H1 (cell line): ENCODE results near the gene SLC4A8. TPM values are rescaled to one million over a fixed set of nuclear protein-coding genes. Genes with fewer than 3 reads are reported as not detected.

Source experiments
- CTCF ChIA-PET: fragments of 300-600 bp; sonication (Branson Sonifier 250); formaldehyde crosslinking; loops from one replicate; lab custom pipeline; 2021; ENCODE audit not compliant: partially characterized antibody; lab: Charles Lee
- POLR2A ChIA-PET: fragments of 300-600 bp; sonication (Branson Sonifier 250); formaldehyde crosslinking; loops from one replicate; lab custom pipeline; 2021; ENCODE audit warnings: inconsistent platforms; ENCODE audit not compliant: partially characterized antibody; lab: Charles Lee
- DNase-seq, 2 experiments: peaks; one replicate each; pipeline versions ENCODE4 v3.0.0 to v3.0.0-alpha.2; 2010 to 2022; ENCODE audit warnings: low spot score in 2 of 2, low read depth in 1 of 2, mixed read lengths in 1 of 2
- FAIRE-seq: peaks from 2 replicates; lab custom pipeline; 2011; peaks lifted over from hg19 to GRCh38; lab: Jason Lieb, UNC
- H2AFZ ChIP-seq: 2 replicates; pipeline ENCODE4 v1.8.1; 2012; ENCODE audit warnings: low read length, inconsistent platforms
- H2AK5ac ChIP-seq: 2 replicates; pipeline ENCODE4 v1.6.1; 2013; ENCODE audit warnings: low read depth, low read length
- H2BK120ac ChIP-seq: replicated peaks from 2 replicates; pipeline ENCODE3; 2013; ENCODE audit warnings: low read depth, low read length, inconsistent platforms
- H2BK12ac ChIP-seq: 2 replicates; pipeline ENCODE4 v1.6.1; 2013; ENCODE audit warnings: low read depth, low read length
- H2BK15ac ChIP-seq: 2 replicates; pipeline ENCODE4 v1.6.1; 2013; ENCODE audit warnings: low read length
- H2BK20ac ChIP-seq: 2 replicates; pipeline ENCODE4 v1.6.1; 2013; ENCODE audit warnings: low read length
- H2BK5ac ChIP-seq: 2 replicates; pipeline ENCODE4 v1.6.1; 2013; ENCODE audit warnings: low read depth, low read length
- H3K14ac ChIP-seq: 2 replicates; pipeline ENCODE4 v1.6.1; 2013; ENCODE audit warnings: inconsistent platforms; ENCODE audit not compliant: insufficient read length
- H3K18ac ChIP-seq: 2 replicates; pipeline ENCODE4 v1.6.1; 2013; ENCODE audit warnings: low read length; ENCODE audit errors: extremely low read depth
- H3K23ac ChIP-seq: 2 replicates; pipeline ENCODE4 v1.6.1; 2013; ENCODE audit warnings: inconsistent platforms; ENCODE audit not compliant: insufficient read length
- H3K23me2 ChIP-seq: 2 replicates; pipeline ENCODE4 v1.6.1; 2013; ENCODE audit warnings: low read depth, low read length
- H3K27ac ChIP-seq: 2 replicates; pipeline ENCODE4 v1.6.1; 2011; ENCODE audit warnings: low read depth, low read length, inconsistent platforms
- H3K27me3 ChIP-seq, 4 experiments: replicated peaks in 1 of 4; 1 replicate in 1 of 4; 2 replicates in 3 of 4; pipeline versions ENCODE4 v1.6.1 to v1.8.1; 2011 to 2013; ENCODE audit warnings: low read length in 3 of 4, mild to moderate bottlenecking in 3 of 4, inconsistent platforms in 2 of 4, mixed read lengths in 2 of 4, moderate library complexity in 1 of 4; ENCODE audit not compliant: control insufficient read depth in 3 of 4, insufficient read depth in 3 of 4; ENCODE audit errors: extremely low read depth in 1 of 4
- H3K36me3 ChIP-seq, 4 experiments: 2 replicates each; pipeline versions ENCODE4 v1.6.1 to v1.8.1; 2011 to 2013; ENCODE audit warnings: mild to moderate bottlenecking in 4 of 4, low read length in 3 of 4, moderate library complexity in 2 of 4, control low read depth in 1 of 4, inconsistent platforms in 1 of 4; ENCODE audit not compliant: insufficient read depth in 4 of 4, control insufficient read depth in 2 of 4
- H3K4ac ChIP-seq: replicated peaks from 2 replicates; pipeline ENCODE3; 2013; ENCODE audit warnings: low read length, low read depth, mixed read lengths, inconsistent platforms; ENCODE audit not compliant: insufficient read length
- H3K4me1 ChIP-seq, 4 experiments: replicated peaks in 1 of 4; 1 replicate in 1 of 4; 2 replicates in 3 of 4; pipeline versions ENCODE4 v1.6.1 to v1.8.1; 2011 to 2013; ENCODE audit warnings: low read length in 3 of 4, inconsistent platforms in 2 of 4, mixed read lengths in 1 of 4; ENCODE audit not compliant: insufficient read depth in 4 of 4, control insufficient read depth in 3 of 4
- H3K4me2 ChIP-seq, 2 experiments: 2 replicates each; pipeline versions ENCODE4 v1.6.1 to v1.8.1; 2011 to 2013; ENCODE audit warnings: low read depth in 2 of 2, low read length in 2 of 2, control low read depth in 1 of 2, inconsistent platforms in 1 of 2, mild to moderate bottlenecking in 1 of 2; ENCODE audit not compliant: insufficient read depth in 1 of 2
- H3K4me3 ChIP-seq, 4 experiments: fragments of 200-600, 300-600 bp in 1 of 4; sonication (generic), shearing (Covaris generic), sonication (Bioruptor Twin) in 1 of 4; 2 replicates each; pipeline versions ENCODE4 v1.5.1 to v1.8.1; 2011 to 2016; ENCODE audit warnings: low read length in 4 of 4, low read depth in 3 of 4, control low read depth in 2 of 4, inconsistent platforms in 2 of 4, mild to moderate bottlenecking in 2 of 4, mixed read lengths in 1 of 4, moderate library complexity in 1 of 4; ENCODE audit not compliant: insufficient read depth in 2 of 4; ENCODE audit errors: extremely low read depth in 1 of 4
- H3K56ac ChIP-seq: replicated peaks from 2 replicates; pipeline ENCODE3; 2013; ENCODE audit warnings: low read depth, mild to moderate bottlenecking, mixed read lengths, low read length, inconsistent platforms; ENCODE audit not compliant: insufficient read length
- H3K79me1 ChIP-seq: 2 replicates; pipeline ENCODE4 v1.6.1; 2013; ENCODE audit warnings: low read depth, low read length, control low read depth
- H3K79me2 ChIP-seq, 2 experiments: 2 replicates each; pipeline versions ENCODE4 v1.6.1 to v1.8.1; 2012 to 2013; ENCODE audit warnings: low read length in 2 of 2, mild to moderate bottlenecking in 2 of 2, inconsistent platforms in 1 of 2; ENCODE audit not compliant: insufficient read depth in 2 of 2, control insufficient read depth in 1 of 2
- H3K9ac ChIP-seq, 4 experiments: replicated peaks in 1 of 4; 1 replicate in 1 of 4; 2 replicates in 3 of 4; pipeline versions ENCODE4 v1.6.1 to v1.8.1; 2011 to 2013; ENCODE audit warnings: low read depth in 3 of 4, low read length in 3 of 4, control low read depth in 2 of 4, mild to moderate bottlenecking in 2 of 4, moderate library complexity in 2 of 4, inconsistent platforms in 1 of 4; ENCODE audit errors: extremely low read depth in 1 of 4
- H3K9me3 ChIP-seq, 2 experiments: 2 replicates each; pipeline versions ENCODE4 v1.6.1 to v1.8.1; 2012 to 2013; ENCODE audit warnings: mild to moderate bottlenecking in 2 of 2, moderate library complexity in 2 of 2, control low read depth in 1 of 2, inconsistent platforms in 1 of 2, low read depth in 1 of 2, low read length in 1 of 2, mixed read lengths in 1 of 2; ENCODE audit not compliant: insufficient read depth in 2 of 2
- H4K20me1 ChIP-seq, 2 experiments: replicated peaks in 1 of 2; 2 replicates each; pipeline versions ENCODE3 to v1.8.1; 2011 to 2013; ENCODE audit warnings: inconsistent platforms in 2 of 2, low read length in 2 of 2, mild to moderate bottlenecking in 1 of 2; ENCODE audit not compliant: insufficient read depth in 2 of 2, control insufficient read depth in 1 of 2
- H4K5ac ChIP-seq: 2 replicates; pipeline ENCODE4 v1.6.1; 2013; ENCODE audit warnings: low read length, low read depth, mixed read lengths, inconsistent platforms; ENCODE audit not compliant: insufficient read length
- H4K8ac ChIP-seq: 2 replicates; pipeline ENCODE4 v1.8.0; 2013; ENCODE audit warnings: mild to moderate bottlenecking, moderate library complexity, low read length, inconsistent platforms; ENCODE audit not compliant: insufficient read depth; ENCODE audit errors: extremely low read depth
- H4K91ac ChIP-seq: replicated peaks from 2 replicates; pipeline ENCODE3; 2013; ENCODE audit warnings: low read length, mixed read lengths, inconsistent platforms; ENCODE audit not compliant: insufficient read length
- BCL11A ChIP-seq, 2 experiments: IDR thresholded peaks; one replicate each; pipeline ENCODE4 v1.6.1; 2011; ENCODE audit warnings: low read depth in 2 of 2, low read length in 2 of 2, mild to moderate bottlenecking in 2 of 2
- CHD2 ChIP-seq: IDR thresholded peaks from 2 replicates; pipeline ENCODE4 v1.6.1; 2012; ENCODE audit warnings: low read length, improper control_type of control experiment
- E2F6 ChIP-seq: IDR thresholded peaks from 2 replicates; pipeline ENCODE4 v1.6.1; 2012; ENCODE audit warnings: inconsistent platforms
- EP300 ChIP-seq, 2 experiments: IDR thresholded peaks; 1 replicate in 1 of 2; 2 replicates in 1 of 2; pipeline ENCODE4 v1.6.1; 2011 to 2012; ENCODE audit warnings: low read depth in 2 of 2, low read length in 2 of 2, mild to moderate bottlenecking in 2 of 2, borderline replicate concordance in 1 of 2, inconsistent platforms in 1 of 2, moderate library complexity in 1 of 2
- HDAC6 ChIP-seq: IDR thresholded peaks from one replicate; pipeline ENCODE4 v1.7.1; 2012; ENCODE audit warnings: low read depth, mild to moderate bottlenecking, inconsistent platforms, low read length, moderate library complexity
- NRF1 ChIP-seq: IDR thresholded peaks from 2 replicates; pipeline ENCODE4 v1.6.1; 2011; ENCODE audit warnings: mild to moderate bottlenecking, low read depth, low read length, improper control_type of control experiment
- SIX5 ChIP-seq: IDR thresholded peaks from 2 replicates; pipeline ENCODE4 v1.6.1; 2011; ENCODE audit warnings: mild to moderate bottlenecking, low read depth, low read length
- SRF ChIP-seq: IDR thresholded peaks from 2 replicates; pipeline ENCODE4 v1.6.1; 2011; ENCODE audit warnings: mild to moderate bottlenecking, low read depth, low read length, moderate library complexity
- SUZ12 ChIP-seq: fragments of 200-600 bp; sonication (generic); IDR thresholded peaks from 2 replicates; pipeline ENCODE4 v1.6.1; 2012; ENCODE audit warnings: mild to moderate bottlenecking, inconsistent platforms, low read length, moderate library complexity, mixed read lengths
- ZNF274 ChIP-seq: IDR thresholded peaks from 2 replicates; pipeline ENCODE4 v1.7.0; 2012; ENCODE audit warnings: low read length, borderline replicate concordance; ENCODE audit errors: extremely low read depth
- WGBS, 2 experiments: shearing (Covaris generic) in 1 of 2; methylation state at CpG; one replicate each; pipeline versions ENCODE4 v1.1.6 to v1.1.7; 2013 to 2015; ENCODE audit warnings: low lambda C conversion rate in 2 of 2, mixed read lengths in 2 of 2, inconsistent platforms in 1 of 2, low coverage in 1 of 2, missing lambda C conversion rate in 1 of 2; ENCODE audit not compliant: insufficient replicate concordance in 2 of 2, insufficient coverage in 1 of 2, insufficient read length in 1 of 2; ENCODE audit errors: extremely low coverage in 1 of 2, missing lambda C conversion rate in 1 of 2; 5-methylcytosine and 5-hydroxymethylcytosine counted together
- polyA plus RNA-seq, 7 experiments: library from polyadenylated mRNA; depleted of rRNA in 3 of 7; stranded (reverse) in 5 of 7; unstranded in 2 of 7; fragments of >200 nt in 5 of 7; fragments of 200-250 nt in 2 of 7; gene quantifications; 1 replicate in 5 of 7; 2 replicates in 1 of 7; 4 replicates in 1 of 7; pipeline versions ENCODE4 v1.2.1 to v1.2.3, GENCODE V29; 2011 to 2013; ENCODE audit warnings: missing spikeins in 2 of 7, mixed read lengths in 2 of 7
- total RNA-seq: library from RNA; stranded (reverse); fragmentation: NEBNext Ultra II Directional; extraction: Animal tissue kit (Norgen Biotek cat#: 25700); gene quantifications from 2 replicates; pipeline ENCODE4 v1.2.1, GENCODE V29; 2021
- TF ChIP-seq, protein P1 (sequence below), 3 experiments: IDR thresholded peaks; 1 replicate in 2 of 3; 2 replicates in 1 of 3; pipeline versions ENCODE4 v1.5.1 to v1.6.1; 2011; ENCODE audit warnings: low read length in 3 of 3, mild to moderate bottlenecking in 3 of 3, inconsistent platforms in 2 of 3, low read depth in 1 of 3, moderate library complexity in 1 of 3; ENCODE audit not compliant: insufficient read depth in 1 of 3; ENCODE audit errors: control extremely low read depth in 1 of 3

SLC4A8 gene
- total and polyA plus RNA-seq, 2 of the 8 experiments (the other 6 are each of a cell fraction or from before 2014, with no cell fraction given), result 11.2 to 13.4 TPM

DNA sequence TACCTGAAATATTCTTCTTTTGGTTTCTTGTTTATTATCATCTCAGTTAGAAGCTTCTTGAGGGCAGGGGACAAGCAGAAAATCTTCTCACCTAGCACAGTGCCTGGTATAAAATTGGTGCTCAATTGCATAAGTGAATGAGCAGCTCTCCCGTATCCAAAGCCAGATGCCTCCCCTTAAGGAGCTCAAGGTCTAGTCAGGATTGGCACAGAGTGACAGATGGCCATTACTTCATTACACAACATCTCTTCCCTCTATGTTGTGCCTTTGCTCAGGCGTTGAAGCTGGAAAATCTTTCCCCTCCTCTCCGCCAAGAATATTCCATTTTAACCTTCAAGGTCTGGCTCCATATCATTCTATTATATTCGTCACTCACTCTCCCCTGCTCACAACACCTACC lies 3.6 kb downstream of the SLC4A8 start:
- Histone ChIP-seq H2AFZ (no peak overlapping the region), H2BK120ac (no peak overlapping the region), H3K23me2 (peaks cover 3% of the 10 kb centered on the region; the same call in 1 of the 2 replicates), H4K8ac (no peak overlapping the region), H3K27me3 (no peaks in the 10 kb centered on the region), H3K4ac (no peak overlapping the region), H2BK12ac (no peak overlapping the region), H2BK15ac (no peak overlapping the region), H3K79me1 (no peaks in the 10 kb centered on the region), H3K23ac (no peak overlapping the region), H2BK5ac (no peak overlapping the region), H4K20me1 (no peaks in the 10 kb centered on the region), H3K4me1 (peaks cover 0 to 8% (median 3%) of the 10 kb centered on the region in 4 experiments; a peak in 2 of 7 replicates), H3K14ac (no peak overlapping the region), H3K9ac (no peak overlapping the region), H4K5ac (no peak overlapping the region), H3K4me2 (no peak overlapping the region), H3K36me3 (no peaks in the 10 kb centered on the region), H3K9me3 (no peaks in the 10 kb centered on the region), H3K27ac (no peak overlapping the region), H3K79me2 (peaks cover 0 to 5% of the 10 kb centered on the region in 2 experiments; a peak in 1 of 4 replicates), H3K18ac (no peak overlapping the region), H3K4me3 (no peak overlapping the region), H4K91ac (no peak overlapping the region), H3K56ac (no peak overlapping the region), H2BK20ac (no peak overlapping the region), H2AK5ac (no peak overlapping the region)
- DNase-seq (no peak), FAIRE-seq (no peak)
- ChIA-PET CTCF (interaction anchor here (0.8 to 3.5 kb wide), 8 partner anchors 9 to 385 kb away, joined by 3 to 16 read pairs (median 6); no protein-coding TSS in a partner anchor), POLR2A (no interaction called here)
- 84% methylated on average over 4 of the region's 4 CpGs; no CpG with 5 or more reads in 1 of the 2 experiments for WGBS, 2 experiments
- TF ChIP-seq ZNF274 (no peak), SUZ12 (no peak), SIX5 (no peak), CHD2 (no peak), SRF (no peak), NRF1 (no peak), BCL11A (IDR thresholded peaks at IDR 0.05; ENCODE audit: low read depth in 2 of 2, low read length in 2 of 2) (no peak), E2F6 (no peak), EP300 (IDR thresholded peaks at IDR 0.05; ENCODE audit: borderline replicate concordance in 1 of 2, low read depth in 2 of 2, low read length in 2 of 2) (no peak), HDAC6 (no peak)
- TF ChIP-seq, protein P1, sequence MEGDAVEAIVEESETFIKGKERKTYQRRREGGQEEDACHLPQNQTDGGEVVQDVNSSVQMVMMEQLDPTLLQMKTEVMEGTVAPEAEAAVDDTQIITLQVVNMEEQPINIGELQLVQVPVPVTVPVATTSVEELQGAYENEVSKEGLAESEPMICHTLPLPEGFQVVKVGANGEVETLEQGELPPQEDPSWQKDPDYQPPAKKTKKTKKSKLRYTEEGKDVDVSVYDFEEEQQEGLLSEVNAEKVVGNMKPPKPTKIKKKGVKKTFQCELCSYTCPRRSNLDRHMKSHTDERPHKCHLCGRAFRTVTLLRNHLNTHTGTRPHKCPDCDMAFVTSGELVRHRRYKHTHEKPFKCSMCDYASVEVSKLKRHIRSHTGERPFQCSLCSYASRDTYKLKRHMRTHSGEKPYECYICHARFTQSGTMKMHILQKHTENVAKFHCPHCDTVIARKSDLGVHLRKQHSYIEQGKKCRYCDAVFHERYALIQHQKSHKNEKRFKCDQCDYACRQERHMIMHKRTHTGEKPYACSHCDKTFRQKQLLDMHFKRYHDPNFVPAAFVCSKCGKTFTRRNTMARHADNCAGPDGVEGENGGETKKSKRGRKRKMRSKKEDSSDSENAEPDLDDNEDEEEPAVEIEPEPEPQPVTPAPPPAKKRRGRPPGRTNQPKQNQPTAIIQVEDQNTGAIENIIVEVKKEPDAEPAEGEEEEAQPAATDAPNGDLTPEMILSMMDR (IDR thresholded peaks at IDR 0.05; ENCODE audit: control extremely low read depth in 1 of 3, insufficient read depth in 1 of 3, low read depth in 1 of 3, low read length in 3 of 3), result no peak
